ENCODE results near the gene SACS.

Gene SACS

DNA sequence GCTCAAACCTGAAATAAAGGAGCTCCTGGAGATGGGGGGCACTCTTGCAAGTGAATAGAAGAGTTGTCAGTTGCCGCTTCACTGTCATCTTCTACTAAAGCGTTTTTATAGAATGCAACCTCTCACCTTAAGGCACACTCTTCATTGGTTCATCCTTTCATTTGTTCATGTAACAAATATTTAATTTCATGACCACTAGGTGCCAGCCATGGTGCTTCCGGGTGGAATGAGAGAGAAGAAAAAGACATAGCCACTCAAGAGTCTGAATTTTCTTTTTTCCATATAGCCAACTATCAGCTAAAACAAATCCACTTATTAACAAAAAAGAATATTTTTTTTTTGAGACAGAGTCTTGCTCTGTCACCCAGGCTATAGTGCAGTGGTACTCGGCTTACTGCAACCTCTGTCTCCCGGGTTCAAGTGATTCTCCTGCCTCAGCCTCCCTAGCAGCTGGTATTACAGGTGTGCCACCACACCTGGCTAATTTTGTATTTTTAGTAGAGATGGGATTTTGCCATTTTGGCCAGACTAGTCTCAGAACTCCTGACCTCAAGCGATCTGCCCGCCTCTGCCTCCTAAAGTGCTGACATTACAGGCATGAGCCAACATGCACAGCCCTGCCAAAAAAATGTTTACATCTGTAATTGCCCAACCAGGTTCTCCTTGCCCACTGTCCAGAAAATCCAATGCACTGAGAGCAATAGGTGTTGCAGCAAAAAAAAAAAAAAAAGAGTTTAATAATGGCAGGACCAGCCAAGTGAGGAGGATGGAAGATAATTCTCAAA, 22.1 kb upstream of the SACS start:
- TF ChIP-seq, protein P1, sequence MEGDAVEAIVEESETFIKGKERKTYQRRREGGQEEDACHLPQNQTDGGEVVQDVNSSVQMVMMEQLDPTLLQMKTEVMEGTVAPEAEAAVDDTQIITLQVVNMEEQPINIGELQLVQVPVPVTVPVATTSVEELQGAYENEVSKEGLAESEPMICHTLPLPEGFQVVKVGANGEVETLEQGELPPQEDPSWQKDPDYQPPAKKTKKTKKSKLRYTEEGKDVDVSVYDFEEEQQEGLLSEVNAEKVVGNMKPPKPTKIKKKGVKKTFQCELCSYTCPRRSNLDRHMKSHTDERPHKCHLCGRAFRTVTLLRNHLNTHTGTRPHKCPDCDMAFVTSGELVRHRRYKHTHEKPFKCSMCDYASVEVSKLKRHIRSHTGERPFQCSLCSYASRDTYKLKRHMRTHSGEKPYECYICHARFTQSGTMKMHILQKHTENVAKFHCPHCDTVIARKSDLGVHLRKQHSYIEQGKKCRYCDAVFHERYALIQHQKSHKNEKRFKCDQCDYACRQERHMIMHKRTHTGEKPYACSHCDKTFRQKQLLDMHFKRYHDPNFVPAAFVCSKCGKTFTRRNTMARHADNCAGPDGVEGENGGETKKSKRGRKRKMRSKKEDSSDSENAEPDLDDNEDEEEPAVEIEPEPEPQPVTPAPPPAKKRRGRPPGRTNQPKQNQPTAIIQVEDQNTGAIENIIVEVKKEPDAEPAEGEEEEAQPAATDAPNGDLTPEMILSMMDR (IDR thresholded peaks at IDR 0.05; ENCODE audit: low read depth, low read length): no peak
- DNase-seq (ENCODE audit: extremely low read depth, low read depth): no peak

DNA sequence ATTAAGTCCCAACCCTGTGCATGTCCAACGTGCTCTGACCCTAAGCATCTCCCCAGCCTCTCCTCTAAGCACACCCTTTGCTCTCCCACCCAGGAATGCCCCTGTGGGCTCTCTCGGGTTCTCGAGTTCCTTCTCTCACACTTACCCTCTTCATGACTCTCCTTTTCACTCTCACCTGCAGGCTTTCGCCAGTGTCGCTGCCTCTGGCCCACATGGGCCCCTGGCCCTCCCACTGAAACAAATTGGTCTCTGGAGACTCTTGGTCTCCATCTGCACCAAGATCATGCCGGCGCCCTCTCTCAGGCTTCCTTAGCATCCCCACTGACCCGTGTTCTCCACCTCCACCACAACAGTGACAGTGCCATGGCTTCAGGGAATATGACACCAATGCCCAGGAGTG, 19.6 kb upstream of the SACS start:
- TF ChIP-seq, protein P1 (IDR thresholded peaks at IDR 0.05; ENCODE audit: low read depth, low read length): no peak
- DNase-seq (ENCODE audit: extremely low read depth, low read depth): no peak

DNA sequence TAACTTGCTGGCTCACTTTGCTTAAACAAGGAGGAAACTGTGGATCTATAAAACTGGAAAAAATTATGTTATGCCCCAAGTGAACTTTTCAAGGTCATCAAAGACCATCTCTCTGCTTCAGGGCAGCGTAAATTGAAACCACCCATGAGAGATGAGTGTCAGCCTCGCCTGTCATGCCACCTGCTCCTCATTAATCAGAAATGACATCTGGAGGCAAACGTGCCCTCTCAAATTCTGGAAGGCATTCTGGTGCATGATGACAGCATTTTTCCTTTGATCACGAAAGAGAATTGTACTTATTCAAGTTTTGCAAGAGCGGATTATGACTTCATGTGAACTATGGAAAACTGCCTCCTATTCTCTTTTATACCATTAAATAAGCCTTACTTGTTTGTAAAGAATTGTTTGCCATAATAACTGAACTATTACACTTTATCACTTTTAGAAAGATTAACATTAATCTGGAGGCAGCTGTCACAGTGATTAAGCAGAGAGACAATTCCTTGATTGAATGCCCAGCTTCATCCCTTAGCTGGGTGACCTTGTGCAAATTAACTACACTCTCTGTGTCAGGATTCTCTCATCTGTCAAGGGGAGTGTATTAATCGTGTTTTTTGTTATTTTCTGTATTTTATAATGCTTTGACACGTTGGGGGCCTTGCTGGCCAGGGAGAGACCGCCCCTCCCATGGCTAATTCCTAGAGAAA, 17.0 kb upstream of the SACS start:
- TF ChIP-seq, protein P1 (IDR thresholded peaks at IDR 0.05; ENCODE audit: low read depth, low read length): no peak
- DNase-seq (ENCODE audit: extremely low read depth, low read depth): no peak

- DNase-seq (ENCODE audit: extremely low read depth, low read depth): no peak
- TF ChIP-seq, protein P1 (IDR thresholded peaks at IDR 0.05; ENCODE audit: low read depth, low read length): no peak
Observed at GRCh38 chr13:23449398-23450162, 16.1 kb upstream of the SACS start.

- peak; percentile 89 for DNase-seq (ENCODE audit: extremely low read depth, low read depth)
- TF ChIP-seq, protein P1 (IDR thresholded peaks at IDR 0.05; ENCODE audit: low read depth, low read length): no peak
Observed at GRCh38 chr13:23447927-23448326, 14.4 kb upstream of the SACS start.

DNA sequence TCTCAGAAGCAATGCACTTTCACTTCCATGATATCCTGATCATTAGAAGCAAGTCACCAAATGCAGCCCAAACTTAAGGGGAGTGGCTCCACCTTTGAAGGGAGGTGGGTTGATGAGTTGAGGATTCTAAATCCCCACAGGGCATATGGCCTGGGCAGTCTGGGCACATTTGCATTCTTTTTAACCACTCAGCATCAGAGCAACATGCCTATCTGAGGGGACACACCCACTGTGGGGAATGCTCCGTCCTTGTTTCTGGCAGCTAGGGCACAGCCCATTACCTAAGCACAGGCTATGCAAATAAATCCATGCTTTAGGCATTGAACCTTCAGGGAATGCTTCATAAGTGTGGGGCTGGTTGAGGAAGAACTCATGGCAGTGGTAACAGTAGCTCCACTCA, 12.3 kb upstream of the SACS start:
- DNase-seq (ENCODE audit: extremely low read depth, low read depth): no peak
- TF ChIP-seq, protein P1 (IDR thresholded peaks at IDR 0.05; ENCODE audit: low read depth, low read length): no peak

Measured in AG09319 (cell line).